RPMI7951 (cell line): ENCODE measurements around the gene ZDHHC3. TPM values are rescaled to one million over a fixed set of nuclear protein-coding genes. Genes with fewer than 3 reads are reported as not detected.

Experiments used
- DNase-seq: peaks from one replicate; pipeline ENCODE4 v3.0.0-alpha.2; 2012; ENCODE audit warnings: low read depth
- total RNA-seq: library from RNA; depleted of rRNA; stranded (reverse); fragments of >200 nt; shearing (Covaris generic); gene quantifications from 2 replicates; pipeline ENCODE4 v1.2.3, GENCODE V29; 2014; rRNA removed

The ZDHHC3 gene
- total RNA-seq, 1 experiment from 2014 or later: 62.7 TPM

- DNase-seq: peak; percentile 82
Measured at GRCh38 chr3:44893097-44893496, 82.9 kb downstream of the ZDHHC3 start.

DNA sequence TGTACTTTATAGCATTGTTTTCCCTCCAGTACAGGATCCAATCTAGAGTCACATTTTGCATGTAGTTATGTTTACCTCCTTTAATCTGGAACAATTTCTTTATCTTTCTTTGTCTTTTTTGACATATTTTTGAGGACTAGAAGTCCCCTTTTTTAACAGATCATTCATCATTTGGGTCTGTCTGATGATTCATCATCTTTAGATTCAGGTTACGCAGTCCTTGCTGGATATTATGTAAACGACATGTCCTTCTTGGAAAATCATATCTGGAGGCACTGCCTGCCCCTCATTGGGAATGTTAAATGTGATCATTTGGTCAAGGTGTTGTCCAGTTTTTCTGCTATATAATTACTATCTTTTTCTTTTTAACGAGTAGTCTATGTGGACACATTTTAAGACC, 83.3 kb downstream of the ZDHHC3 start:
- peak; percentile 33 for DNase-seq

DNA sequence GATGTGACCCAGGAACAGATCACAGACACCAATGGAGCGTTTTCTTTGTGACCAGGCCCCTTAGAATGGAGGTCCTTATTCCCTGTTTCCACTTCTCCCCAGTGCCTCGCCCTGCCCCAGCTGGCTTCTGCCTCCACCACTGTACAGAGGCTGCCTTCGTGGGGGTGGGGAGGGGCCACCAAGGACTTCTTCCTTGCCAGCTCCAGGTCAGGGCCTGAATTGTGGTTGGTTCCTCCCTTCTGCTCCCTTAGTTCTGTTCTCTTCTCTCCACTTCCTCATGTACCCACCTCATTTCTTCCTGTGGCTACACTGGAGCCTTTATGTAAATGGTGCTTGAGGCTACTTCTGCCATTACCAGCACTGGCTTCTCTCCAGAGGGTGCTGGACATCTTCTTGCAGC, 85.1 kb downstream of the ZDHHC3 start:
- no peak for DNase-seq

DNA sequence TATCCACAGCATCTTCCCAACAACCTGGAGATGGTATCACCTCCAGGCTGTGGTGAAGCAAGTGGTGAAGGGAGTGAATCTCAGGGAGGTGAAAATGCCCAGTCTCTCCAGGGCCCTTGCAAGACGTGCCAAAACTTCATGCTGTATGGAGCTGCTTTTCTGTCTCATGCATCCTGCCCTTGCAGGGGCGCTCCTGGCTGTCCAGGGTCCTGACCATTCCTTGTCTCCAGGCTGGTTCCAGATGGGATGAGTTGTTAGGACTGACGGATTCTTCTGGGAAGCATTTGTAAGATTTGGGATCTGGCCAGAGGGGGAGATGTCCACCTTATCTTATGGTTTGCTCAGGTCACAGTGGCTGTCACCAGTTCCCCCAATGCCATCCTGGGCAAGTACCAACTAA, 85.7 kb downstream of the ZDHHC3 start:
- no peak for DNase-seq

DNA sequence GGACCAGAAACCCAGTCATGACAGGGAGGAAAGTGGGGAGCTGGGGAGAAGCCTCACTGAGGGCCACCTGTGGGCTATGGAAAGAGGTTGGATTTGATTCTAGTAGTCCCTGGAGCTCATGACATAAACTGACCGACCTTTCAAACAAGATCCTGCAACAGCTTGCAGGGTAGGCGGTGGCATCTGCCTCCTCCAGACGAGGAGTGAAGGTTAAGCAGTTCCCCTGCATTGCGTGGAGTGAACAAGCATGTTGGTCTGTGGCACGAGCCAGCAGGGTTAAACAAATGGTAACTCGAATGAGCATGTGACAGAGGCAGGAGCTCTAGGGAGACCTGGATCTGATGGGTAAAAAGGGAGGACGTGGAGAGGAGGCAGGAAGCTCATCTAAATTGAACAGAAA, 88.9 kb downstream of the ZDHHC3 start:
- DNase-seq: no peak

DNA sequence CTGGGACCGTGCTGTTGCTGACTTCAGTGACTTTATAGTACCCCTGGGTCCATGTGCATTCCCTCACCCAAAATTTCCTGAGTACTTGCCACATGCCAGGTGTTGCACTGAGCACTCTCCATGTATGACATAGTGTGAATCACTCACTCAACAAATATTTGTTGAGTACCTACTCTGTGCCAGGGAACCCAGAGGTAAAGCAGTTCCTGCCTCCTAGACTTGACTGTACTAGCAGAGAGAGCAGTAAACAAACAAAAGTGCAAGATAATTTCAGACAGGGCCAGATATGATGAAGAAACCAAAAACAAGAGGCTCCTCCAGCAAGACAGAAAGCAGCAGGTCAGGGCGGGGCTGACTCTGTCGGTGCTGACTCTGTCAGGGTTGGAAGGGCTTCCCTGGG, 89.4 kb downstream of the ZDHHC3 start:
- DNase-seq: no peak

DNA sequence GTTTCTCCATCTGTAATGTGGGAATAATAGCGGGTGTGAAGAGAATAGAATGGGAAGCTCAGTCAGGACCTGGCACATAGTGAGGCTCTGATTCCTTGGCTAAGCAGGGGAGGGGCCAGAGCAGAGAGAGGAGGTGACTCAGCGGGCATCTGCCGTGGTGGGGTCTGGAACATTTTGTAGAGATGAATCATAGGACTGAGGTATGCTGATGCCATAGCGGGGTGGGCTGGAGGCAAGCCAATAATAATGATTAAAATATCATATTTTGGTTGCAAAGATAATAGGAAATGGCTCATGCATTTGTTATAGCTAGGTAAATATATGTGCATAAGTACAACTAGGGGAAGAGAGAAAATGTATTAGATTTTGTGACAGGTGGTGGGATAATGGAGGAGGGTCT, 90.4 kb downstream of the ZDHHC3 start:
- peak; percentile 94 for DNase-seq

GRCh38 chr3:44883999-44884431, 92.0 kb downstream of the ZDHHC3 start:
- DNase-seq: peak; percentile 94

- no peak for DNase-seq
Measured at GRCh38 chr3:44883213-44883955, 92.6 kb downstream of the ZDHHC3 start.

- no peak for DNase-seq
Measured at GRCh38 chr3:44880284-44880683, 95.7 kb downstream of the ZDHHC3 start.

DNA sequence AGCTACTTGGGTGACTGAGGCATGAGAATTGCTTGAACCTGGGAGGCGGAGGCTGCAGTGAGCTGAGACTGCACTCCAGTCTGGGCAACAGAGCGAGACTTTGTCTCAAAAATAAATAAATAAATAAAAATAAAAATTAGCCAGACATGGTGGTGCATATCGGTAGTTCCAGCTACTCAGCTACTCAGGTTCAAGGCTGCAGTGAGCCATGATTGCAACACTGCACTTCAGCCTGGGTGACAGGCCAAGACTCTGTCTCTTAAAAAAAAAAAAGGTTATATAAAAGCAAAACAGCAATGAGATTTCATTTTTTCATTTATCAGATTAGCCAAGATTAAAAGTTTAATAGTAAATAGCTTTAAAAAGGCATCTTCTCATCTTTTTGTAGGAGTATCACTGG, 98.6 kb downstream of the ZDHHC3 start:
- no peak for DNase-seq

GRCh38 chr3:44875596-44875995, 100.4 kb downstream of the ZDHHC3 start:
- DNase-seq: no peak

Other genes starting within 250 kb of the ZDHHC3 start
- gene ZNF501, start 246.5 kb downstream of the ZDHHC3 start, total RNA-seq: 4.7 and 6.1 TPM in 2 replicates
- gene KIAA1143, start 214.6 kb downstream of the ZDHHC3 start, total RNA-seq: 29.7 and 32.0 TPM in 2 replicates
- gene KIF15, start 214.4 kb downstream of the ZDHHC3 start, total RNA-seq: 30.2 and 41.2 TPM in 2 replicates
- gene TMEM42, start 114.3 kb downstream of the ZDHHC3 start, total RNA-seq: 11.8 and 17.0 TPM in 2 replicates
- gene TGM4, start 101.6 kb downstream of the ZDHHC3 start, total RNA-seq: under 0.01 TPM in 1 of 2 replicates, not detected in the other
- gene EXOSC7, start 70 bp upstream of the ZDHHC3 start, total RNA-seq: 52.0 and 69.7 TPM in 2 replicates
- 1.7 and 2.4 TPM in 2 replicates for gene CLEC3B, start 50.1 kb upstream of the ZDHHC3 start, total RNA-seq
- gene CDCP1, start 170.2 kb upstream of the ZDHHC3 start, total RNA-seq: 75.6 and 78.0 TPM in 2 replicates